Mammary epithelial cell (primary cell): ENCODE results near the gene CDKN3.

Experiments used
- EZH2 ChIP-seq: IDR thresholded peaks from 2 replicates; pipeline ENCODE4 v1.6.1; 2012; ENCODE audit warnings: low read length, inconsistent platforms, borderline replicate concordance
- TF ChIP-seq, protein P1 (sequence below), 2 donors: IDR thresholded peaks in 1 of 2; conservative IDR thresholded peaks in 1 of 2; 2 replicates each; pipeline ENCODE4 v1.5.1; 2011 to 2012; ENCODE audit warnings: inconsistent platforms in 2 of 2, low read length in 2 of 2, mild to moderate bottlenecking in 2 of 2, control low read depth in 1 of 2, low read depth in 1 of 2; ENCODE audit not compliant: insufficient read depth in 1 of 2; ENCODE audit errors: extremely low read depth in 1 of 2

- no peak for TF ChIP-seq EZH2
- TF ChIP-seq, protein P1, sequence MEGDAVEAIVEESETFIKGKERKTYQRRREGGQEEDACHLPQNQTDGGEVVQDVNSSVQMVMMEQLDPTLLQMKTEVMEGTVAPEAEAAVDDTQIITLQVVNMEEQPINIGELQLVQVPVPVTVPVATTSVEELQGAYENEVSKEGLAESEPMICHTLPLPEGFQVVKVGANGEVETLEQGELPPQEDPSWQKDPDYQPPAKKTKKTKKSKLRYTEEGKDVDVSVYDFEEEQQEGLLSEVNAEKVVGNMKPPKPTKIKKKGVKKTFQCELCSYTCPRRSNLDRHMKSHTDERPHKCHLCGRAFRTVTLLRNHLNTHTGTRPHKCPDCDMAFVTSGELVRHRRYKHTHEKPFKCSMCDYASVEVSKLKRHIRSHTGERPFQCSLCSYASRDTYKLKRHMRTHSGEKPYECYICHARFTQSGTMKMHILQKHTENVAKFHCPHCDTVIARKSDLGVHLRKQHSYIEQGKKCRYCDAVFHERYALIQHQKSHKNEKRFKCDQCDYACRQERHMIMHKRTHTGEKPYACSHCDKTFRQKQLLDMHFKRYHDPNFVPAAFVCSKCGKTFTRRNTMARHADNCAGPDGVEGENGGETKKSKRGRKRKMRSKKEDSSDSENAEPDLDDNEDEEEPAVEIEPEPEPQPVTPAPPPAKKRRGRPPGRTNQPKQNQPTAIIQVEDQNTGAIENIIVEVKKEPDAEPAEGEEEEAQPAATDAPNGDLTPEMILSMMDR (conservative IDR thresholded peaks at IDR 0.05 in 1 of 2, IDR thresholded peaks at IDR 0.05 in 1 of 2; ENCODE audit: extremely low read depth in 1 of 2, insufficient read depth in 1 of 2, low read depth in 1 of 2, low read length in 2 of 2), result no peak
Measured at GRCh38 chr14:54427871-54428270, 31.1 kb downstream of the CDKN3 start.
